Measurements from ENCODE around the gene ENTPD3. TPM values are rescaled to one million over a fixed set of nuclear protein-coding genes. Genes with fewer than 3 reads are reported as not detected.

ENTPD3 gene, protein sequence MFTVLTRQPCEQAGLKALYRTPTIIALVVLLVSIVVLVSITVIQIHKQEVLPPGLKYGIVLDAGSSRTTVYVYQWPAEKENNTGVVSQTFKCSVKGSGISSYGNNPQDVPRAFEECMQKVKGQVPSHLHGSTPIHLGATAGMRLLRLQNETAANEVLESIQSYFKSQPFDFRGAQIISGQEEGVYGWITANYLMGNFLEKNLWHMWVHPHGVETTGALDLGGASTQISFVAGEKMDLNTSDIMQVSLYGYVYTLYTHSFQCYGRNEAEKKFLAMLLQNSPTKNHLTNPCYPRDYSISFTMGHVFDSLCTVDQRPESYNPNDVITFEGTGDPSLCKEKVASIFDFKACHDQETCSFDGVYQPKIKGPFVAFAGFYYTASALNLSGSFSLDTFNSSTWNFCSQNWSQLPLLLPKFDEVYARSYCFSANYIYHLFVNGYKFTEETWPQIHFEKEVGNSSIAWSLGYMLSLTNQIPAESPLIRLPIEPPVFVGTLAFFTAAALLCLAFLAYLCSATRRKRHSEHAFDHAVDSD
- total RNA-seq, result 1 to 10 TPM in 1 of 4 donors, under 1 TPM in 3; 0.12 to 1.1 (median 0.56) TPM

DNA sequence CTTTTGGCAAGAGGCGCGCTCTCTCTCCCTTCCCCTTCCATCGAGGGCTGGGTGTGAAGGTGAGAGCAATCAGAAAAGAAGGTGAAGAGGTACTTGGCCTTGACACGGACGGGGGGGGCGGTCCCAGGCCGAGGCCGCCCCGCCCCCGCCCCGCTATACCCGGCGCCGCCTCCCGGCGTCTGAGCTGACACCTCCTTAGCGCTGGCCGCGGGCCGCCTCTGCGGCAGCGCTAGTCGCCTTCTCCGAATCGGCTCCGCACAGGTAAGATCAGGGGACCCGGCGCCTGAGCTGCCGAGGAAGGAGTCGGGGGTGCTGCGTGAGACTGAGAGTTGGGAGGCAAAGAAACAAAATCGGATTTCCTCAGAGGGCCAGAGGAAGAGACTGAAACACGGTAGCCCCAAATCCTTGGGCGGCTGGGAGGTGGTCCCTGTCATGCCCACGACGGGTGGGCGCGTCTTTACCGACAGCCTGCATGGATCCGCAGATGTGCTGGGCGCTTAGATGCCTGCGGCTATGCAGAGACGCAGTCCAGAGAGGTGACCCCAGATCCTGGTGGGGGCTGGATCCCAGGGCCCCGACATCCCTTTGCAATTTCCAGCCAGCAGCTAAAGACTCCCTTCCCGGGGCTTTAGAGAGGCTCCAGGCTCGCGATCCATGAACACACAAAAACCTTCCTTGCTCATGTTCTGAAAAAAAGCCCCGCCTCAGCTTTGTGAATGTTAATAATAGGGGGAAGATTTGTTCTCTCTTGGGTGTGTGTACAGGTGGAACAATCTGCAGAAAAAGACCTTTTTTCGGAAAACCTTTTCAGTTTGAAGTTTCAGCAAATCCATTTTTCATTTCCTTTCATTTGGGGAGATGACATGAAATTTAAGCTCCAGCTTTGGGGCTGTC lies at the start of gene ENTPD3:
TSS of gene ENTPD3 (plus strand) at position 184 of the 894 bp plus-strand sequence. CDS start 874 bp downstream, outside the sequence.
- peaks cover 0 to 11% (median 5%) of the 10 kb centered on the region in 3 donors for H3K27me3 ChIP-seq
- H3K9me3 ChIP-seq, result no peaks in the 10 kb centered on the region
- H3K27ac ChIP-seq, result no peak within 1 kb of the TSS
- H3K4me1 ChIP-seq, result no peaks in the 10 kb centered on the region
- in situ Hi-C loops (cut with MboI; ENCODE audit: low sequenced_read_pairs in 4 of 4) (no loop called here), intact Hi-C loops (cut with DNase I; ENCODE audit: low total_unique reads) (no loop called here)
- DNase-seq (no peak), ATAC-seq (no peak)
- no peaks in the 10 kb centered on the region for H3K36me3 ChIP-seq
- H3K4me3 ChIP-seq, result peak within 1 kb of the TSS; percentile 32 to 51 (median 45)
- TF ChIP-seq, protein P1, sequence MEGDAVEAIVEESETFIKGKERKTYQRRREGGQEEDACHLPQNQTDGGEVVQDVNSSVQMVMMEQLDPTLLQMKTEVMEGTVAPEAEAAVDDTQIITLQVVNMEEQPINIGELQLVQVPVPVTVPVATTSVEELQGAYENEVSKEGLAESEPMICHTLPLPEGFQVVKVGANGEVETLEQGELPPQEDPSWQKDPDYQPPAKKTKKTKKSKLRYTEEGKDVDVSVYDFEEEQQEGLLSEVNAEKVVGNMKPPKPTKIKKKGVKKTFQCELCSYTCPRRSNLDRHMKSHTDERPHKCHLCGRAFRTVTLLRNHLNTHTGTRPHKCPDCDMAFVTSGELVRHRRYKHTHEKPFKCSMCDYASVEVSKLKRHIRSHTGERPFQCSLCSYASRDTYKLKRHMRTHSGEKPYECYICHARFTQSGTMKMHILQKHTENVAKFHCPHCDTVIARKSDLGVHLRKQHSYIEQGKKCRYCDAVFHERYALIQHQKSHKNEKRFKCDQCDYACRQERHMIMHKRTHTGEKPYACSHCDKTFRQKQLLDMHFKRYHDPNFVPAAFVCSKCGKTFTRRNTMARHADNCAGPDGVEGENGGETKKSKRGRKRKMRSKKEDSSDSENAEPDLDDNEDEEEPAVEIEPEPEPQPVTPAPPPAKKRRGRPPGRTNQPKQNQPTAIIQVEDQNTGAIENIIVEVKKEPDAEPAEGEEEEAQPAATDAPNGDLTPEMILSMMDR (IDR thresholded peaks at IDR 0.05 in 4 of 5, conservative IDR thresholded peaks at IDR 0.05 in 1 of 5), result no peak
- no peak for TF ChIP-seq POLR2A (IDR thresholded peaks at IDR 0.05)

DNA sequence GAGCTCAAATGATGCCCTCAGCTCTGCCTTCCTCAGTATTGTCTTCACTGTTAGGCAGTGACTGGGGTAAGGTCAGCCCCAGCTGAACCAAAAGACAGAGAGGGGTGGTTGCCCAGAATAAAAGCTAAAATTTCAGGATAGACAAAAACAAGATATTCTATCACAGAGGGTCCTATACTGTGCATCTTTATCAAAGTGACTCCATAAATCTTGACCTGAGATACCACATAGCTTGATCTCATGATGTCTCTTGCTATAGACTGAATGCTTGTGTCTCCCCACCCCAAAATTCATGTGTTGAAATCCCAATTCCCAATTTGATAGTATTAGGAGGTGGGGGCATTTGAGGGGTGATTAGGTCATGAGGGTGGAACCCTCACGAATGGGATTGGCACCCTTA lies 47.1 kb upstream of the ENTPD3 start:
- no peaks in the 10 kb centered on the region for H3K36me3 ChIP-seq
- no peaks in the 10 kb centered on the region for H3K4me1 ChIP-seq
- ATAC-seq (no peak), DNase-seq (no peak)
- no peaks in the 10 kb centered on the region for H3K9me3 ChIP-seq
- intact Hi-C loops (cut with DNase I; ENCODE audit: low total_unique reads) (no loop called here), in situ Hi-C loops (cut with MboI; ENCODE audit: low sequenced_read_pairs in 4 of 4) (loop anchor here in 2 of 4 donors (10.0 to 25.0 kb wide), 2 partner anchors 105 to 1547 kb away; no protein-coding TSS in a partner anchor)
- no peak overlapping the region for H3K4me3 ChIP-seq
- no peaks in the 10 kb centered on the region for H3K27me3 ChIP-seq
- no peak overlapping the region for H3K27ac ChIP-seq
- TF ChIP-seq, protein P1 (IDR thresholded peaks at IDR 0.05 in 4 of 5, conservative IDR thresholded peaks at IDR 0.05 in 1 of 5), result no peak
- no peak for TF ChIP-seq POLR2A (IDR thresholded peaks at IDR 0.05)

- ATAC-seq, result no peak
- DNase-seq, result no peak
- no peak for TF ChIP-seq POLR2A (IDR thresholded peaks at IDR 0.05)
- TF ChIP-seq, protein P1 (IDR thresholded peaks at IDR 0.05 in 4 of 5, conservative IDR thresholded peaks at IDR 0.05 in 1 of 5), result no peak
- H3K4me1 ChIP-seq, result no peaks in the 10 kb centered on the region
- intact Hi-C loops (cut with DNase I; ENCODE audit: low total_unique reads), result no loop called here
- no peak overlapping the region for H3K27ac ChIP-seq
- H3K36me3 ChIP-seq, result no peaks in the 10 kb centered on the region
- H3K27me3 ChIP-seq, result no peaks in the 10 kb centered on the region
- no peaks in the 10 kb centered on the region for H3K9me3 ChIP-seq
- in situ Hi-C loops (cut with MboI; ENCODE audit: low sequenced_read_pairs in 4 of 4), result loop anchor here in 2 of 4 donors (25.0 kb wide), 1 partner anchor 1547 kb away; no protein-coding TSS in a partner anchor
- H3K4me3 ChIP-seq, result no peak overlapping the region
These were observed 46.3 kb upstream of the ENTPD3 start for GRCh38 chr3:40340541-40341170.

DNA sequence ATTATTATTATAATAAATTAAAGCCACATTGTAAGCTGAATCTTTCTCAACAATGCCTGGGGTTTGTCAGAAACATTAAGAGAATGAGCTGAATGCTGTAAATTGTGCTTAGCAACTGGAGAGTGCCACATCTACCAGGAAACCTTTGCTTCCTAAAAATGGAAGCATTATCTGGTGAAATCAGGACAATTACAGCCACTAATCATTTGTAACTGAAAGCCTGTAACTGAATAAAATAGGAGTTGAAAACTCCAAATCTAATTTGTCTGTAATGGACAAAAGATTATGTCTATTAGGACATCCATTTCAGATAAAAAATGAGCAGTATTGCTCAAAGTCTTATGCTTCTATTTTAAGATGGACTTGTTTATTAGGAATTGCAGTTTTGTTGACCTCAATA lies 45.3 kb upstream of the ENTPD3 start:
- TF ChIP-seq, protein P1 (IDR thresholded peaks at IDR 0.05 in 4 of 5, conservative IDR thresholded peaks at IDR 0.05 in 1 of 5), result no peak
- no peak for TF ChIP-seq POLR2A (IDR thresholded peaks at IDR 0.05)
- in situ Hi-C loops (cut with MboI; ENCODE audit: low sequenced_read_pairs in 4 of 4), result loop anchor here in 2 of 4 donors (25.0 kb wide), 1 partner anchor 1546 kb away; no protein-coding TSS in a partner anchor
- intact Hi-C loops (cut with DNase I; ENCODE audit: low total_unique reads), result no loop called here

More for the DNA sequence above, 45.3 kb upstream of the ENTPD3 start:
- no peaks in the 10 kb centered on the region for H3K9me3 ChIP-seq
- no peak overlapping the region for H3K27ac ChIP-seq
- no peaks in the 10 kb centered on the region for H3K36me3 ChIP-seq
- no peak for ATAC-seq
- no peak for DNase-seq
- H3K4me1 ChIP-seq, result no peaks in the 10 kb centered on the region
- no peaks in the 10 kb centered on the region for H3K27me3 ChIP-seq
- H3K4me3 ChIP-seq, result no peak overlapping the region

All from gastrocnemius medialis (tissue), 4 donors.